IMR-90 (cell line): ENCODE results near the gene CNTN4. TPM values are rescaled to one million over a fixed set of nuclear protein-coding genes. Genes with fewer than 3 reads are reported as not detected.

Source experiments
- ATAC-seq: fragments of 200-7000 bp; cut with Tn5 transposase; 2 replicates; pipeline ENCODE4 v1.9.1; 2020; ENCODE audit warnings: low read depth, mild to moderate bottlenecking, moderate library complexity
- BruUV-seq: library from RNA; stranded (reverse); fragments of 400-500 nt; replicated peaks from 2 replicates; lab custom pipeline; 2021; lab: Mats Ljungman, UMichigan
- CTCF ChIA-PET: fragments of 300-600 bp; formaldehyde crosslinking; extraction: SDS; loops from one replicate; lab custom pipeline; 2021; ENCODE audit warnings: antibody characterized with exemption; lab: Yijun Ruan, JAX
- POLR2A ChIA-PET: fragments of 300-600 bp; sonication (Branson Sonifier 250); formaldehyde crosslinking; loops from one replicate; lab custom pipeline; 2022; ENCODE audit warnings: antibody characterized with exemption; ENCODE audit not compliant: unreplicated experiment; lab: Charles Lee
- DNase-seq: peaks from one replicate; pipeline ENCODE4 v3.0.0; 2013
- H2AFZ ChIP-seq: replicated peaks from 2 replicates; pipeline ENCODE3; 2013; ENCODE audit warnings: low read length, mild to moderate bottlenecking; ENCODE audit not compliant: poor library complexity
- H2AK5ac ChIP-seq: 2 replicates; pipeline ENCODE4 v1.6.1; 2013; ENCODE audit warnings: low read depth, low read length, inconsistent platforms
- H2AK9ac ChIP-seq: replicated peaks from 2 replicates; pipeline ENCODE3; 2013; ENCODE audit warnings: mild to moderate bottlenecking, low read depth, low read length, moderate library complexity; ENCODE audit not compliant: poor library complexity
- H2BK120ac ChIP-seq: 2 replicates; pipeline ENCODE4 v1.6.1; 2013; ENCODE audit warnings: low read depth, low read length, inconsistent platforms
- H2BK15ac ChIP-seq: 3 replicates; pipeline ENCODE4 v1.6.1; 2013; ENCODE audit warnings: low read depth, low read length, inconsistent platforms
- H2BK20ac ChIP-seq: 2 replicates; pipeline ENCODE4 v1.6.1; 2013; ENCODE audit warnings: low read depth, mild to moderate bottlenecking, inconsistent platforms, low read length, moderate library complexity
- H2BK5ac ChIP-seq: 2 replicates; pipeline ENCODE4 v1.6.1; 2013; ENCODE audit warnings: mild to moderate bottlenecking, low read depth, low read length, inconsistent platforms; ENCODE audit not compliant: poor library complexity, severe bottlenecking
- H3K14ac ChIP-seq: replicated peaks from 2 replicates; pipeline ENCODE4 v1.6.1; 2013; ENCODE audit warnings: low read depth, low read length, inconsistent platforms
- H3K18ac ChIP-seq: 2 replicates; pipeline ENCODE4 v1.6.1; 2013; ENCODE audit warnings: low read depth, low read length, control low read depth
- H3K23ac ChIP-seq: 2 replicates; pipeline ENCODE4 v1.6.1; 2013; ENCODE audit warnings: low read depth, low read length, inconsistent platforms
- H3K27ac ChIP-seq: 2 replicates; pipeline ENCODE4 v1.5.1; 2013; ENCODE audit warnings: mild to moderate bottlenecking, control low read depth, low read length; ENCODE audit not compliant: insufficient read depth
- H3K27me3 ChIP-seq: 2 replicates; pipeline ENCODE4 v1.6.1; 2013; ENCODE audit warnings: low read length; ENCODE audit not compliant: control insufficient read depth, insufficient read depth
- H3K36me3 ChIP-seq: 2 replicates; pipeline ENCODE4 v1.6.1; 2013; ENCODE audit warnings: low read length, mixed read lengths; ENCODE audit not compliant: control insufficient read depth, insufficient read depth
- H3K4ac ChIP-seq: 2 replicates; pipeline ENCODE4 v1.6.1; 2013; ENCODE audit warnings: low read depth, low read length, inconsistent platforms
- H3K4me1 ChIP-seq: 2 replicates; pipeline ENCODE4 v1.6.1; 2013; ENCODE audit warnings: low read length, mixed read lengths; ENCODE audit not compliant: control insufficient read depth, insufficient read depth
- H3K4me2 ChIP-seq: 2 replicates; pipeline ENCODE4 v1.6.1; 2013; ENCODE audit warnings: low read depth, mild to moderate bottlenecking, control low read depth, low read length, moderate library complexity
- H3K4me3 ChIP-seq: 2 replicates; pipeline ENCODE4 v1.5.1; 2013; ENCODE audit warnings: low read depth, mild to moderate bottlenecking, control low read depth, low read length, moderate library complexity; ENCODE audit not compliant: insufficient read depth
- H3K56ac ChIP-seq: 2 replicates; pipeline ENCODE4 v1.6.1; 2013; ENCODE audit warnings: low read length, inconsistent platforms; ENCODE audit not compliant: insufficient read depth; ENCODE audit errors: extremely low read depth
- H3K79me1 ChIP-seq, 2 experiments: 2 replicates each; pipeline ENCODE4 v1.6.1; 2013; ENCODE audit warnings: low read length in 2 of 2, inconsistent platforms in 1 of 2, low read depth in 1 of 2
- H3K9ac ChIP-seq: 2 replicates; pipeline ENCODE4 v1.6.1; 2013; ENCODE audit warnings: low read depth, low read length, control low read depth
- H3K9me1 ChIP-seq: 2 replicates; pipeline ENCODE4 v1.6.1; 2013; ENCODE audit warnings: low read length, inconsistent platforms; ENCODE audit not compliant: insufficient read depth
- H3K9me3 ChIP-seq: 2 replicates; pipeline ENCODE4 v1.6.1; 2013; ENCODE audit warnings: low read length; ENCODE audit not compliant: control insufficient read depth, insufficient read depth
- H4K20me1 ChIP-seq: 2 replicates; pipeline ENCODE4 v1.6.1; 2013; ENCODE audit warnings: low read length, inconsistent platforms; ENCODE audit not compliant: insufficient read depth
- H4K5ac ChIP-seq: 2 replicates; pipeline ENCODE4 v1.6.1; 2013; ENCODE audit warnings: mild to moderate bottlenecking, low read depth, low read length, control low read depth
- H4K8ac ChIP-seq, 2 experiments: 2 replicates each; pipeline ENCODE4 v1.6.1; 2013; ENCODE audit warnings: low read depth in 2 of 2, low read length in 2 of 2, control low read depth in 1 of 2, inconsistent platforms in 1 of 2
- H4K91ac ChIP-seq: 2 replicates; pipeline ENCODE4 v1.6.1; 2013; ENCODE audit warnings: low read depth, low read length, inconsistent platforms; ENCODE audit not compliant: insufficient read depth
- BHLHE40 ChIP-seq: fragments of 150-350 bp; IDR thresholded peaks from 2 replicates; pipeline ENCODE4 v1.6.1; 2016; ENCODE audit warnings: mild to moderate bottlenecking, low read depth, low read length
- CEBPB ChIP-seq: IDR thresholded peaks from 2 replicates; pipeline ENCODE4 v1.6.1; 2012; ENCODE audit warnings: low read depth, low read length, improper control_type of control experiment
- CHD1 ChIP-seq: IDR thresholded peaks from 2 replicates; pipeline ENCODE4 v1.6.1; 2012; ENCODE audit warnings: low read depth, low read length, improper control_type of control experiment
- FOS ChIP-seq: fragments of 150-350 bp; IDR thresholded peaks from 2 replicates; pipeline ENCODE4 v1.6.1; 2016; ENCODE audit warnings: low read depth, low read length
- MAFK ChIP-seq: IDR thresholded peaks from 2 replicates; pipeline ENCODE4 v1.6.1; 2012; ENCODE audit warnings: low read depth, low read length, improper control_type of control experiment
- MAZ ChIP-seq: IDR thresholded peaks from 2 replicates; pipeline ENCODE4 v1.6.1; 2012; ENCODE audit warnings: low read depth, mild to moderate bottlenecking, low read length, improper control_type of control experiment, moderate library complexity, borderline replicate concordance
- MXI1 ChIP-seq: IDR thresholded peaks from 2 replicates; pipeline ENCODE4 v1.6.1; 2012; ENCODE audit warnings: low read depth, mild to moderate bottlenecking, low read length, moderate library complexity, borderline replicate concordance
- NFE2L2 ChIP-seq: fragments of 150-350 bp; IDR thresholded peaks from 2 replicates; pipeline ENCODE4 v1.6.1; 2016; ENCODE audit warnings: low read depth, mild to moderate bottlenecking, low read length
- POLR2A ChIP-seq: IDR thresholded peaks from 2 replicates; pipeline ENCODE4 v1.6.1; 2012; ENCODE audit warnings: mild to moderate bottlenecking, low read depth, low read length
- RAD21 ChIP-seq: IDR thresholded peaks from 2 replicates; pipeline ENCODE4 v1.6.1; 2012; ENCODE audit warnings: low read length, improper control_type of control experiment
- RCOR1 ChIP-seq: IDR thresholded peaks from 2 replicates; pipeline ENCODE4 v1.6.1; 2012; ENCODE audit warnings: mild to moderate bottlenecking, low read length, improper control_type of control experiment; ENCODE audit not compliant: insufficient replicate concordance
- RFX5 ChIP-seq: IDR thresholded peaks from 2 replicates; pipeline ENCODE4 v1.8.0; 2012; ENCODE audit warnings: low read depth, mild to moderate bottlenecking, low read length, moderate library complexity
- SMC3 ChIP-seq: fragments of 150-350 bp; IDR thresholded peaks from 2 replicates; pipeline ENCODE4 v1.6.1; 2016; ENCODE audit warnings: low read depth, mild to moderate bottlenecking, antibody characterized with exemption, low read length, moderate library complexity
- WGBS, 2 experiments: methylation state at CpG; one replicate each; pipeline versions ENCODE4 v1.1.5 to v1.1.7; 2013; ENCODE audit warnings: missing lambda C conversion rate in 2 of 2; ENCODE audit not compliant: insufficient read length in 1 of 2; ENCODE audit errors: extremely low coverage in 2 of 2; 5-methylcytosine and 5-hydroxymethylcytosine counted together
- dilution Hi-C: fragments of 300-500 bp; cut with HindIII; formaldehyde crosslinking; loops from one replicate; pipeline ENCODE4 v1.14.3; 2018; ENCODE audit warnings: low sequenced_read_pairs; ENCODE audit not compliant: unreplicated experiment
- in situ Hi-C: fragments of 300-500 bp; cut with MboI; formaldehyde crosslinking; loops from 3 replicates; pipeline ENCODE4 v1.14.3; 2019; ENCODE audit warnings: low sequenced_read_pairs, inconsistent platforms, mixed read lengths
- intact Hi-C: fragments of 100-400 bp; cut with micrococcal nuclease; formaldehyde crosslinking; loops from 2 replicates; pipeline ENCODE4 v1.10.0; 2022
- polyA plus RNA-seq, 3 experiments: library from polyadenylated mRNA; depleted of rRNA; stranded (reverse); fragments of >200 nt; gene quantifications; 2 replicates each; pipeline ENCODE4 v1.2.3, GENCODE V29; 2012; ENCODE audit warnings: low replicate concordance in 1 of 3
- total RNA-seq: library from RNA; depleted of rRNA; stranded (reverse); fragments of >200 nt; gene quantifications from 2 replicates; pipeline ENCODE4 v1.2.3, GENCODE V29; 2012
- TF ChIP-seq, protein P1 (sequence below): fragments of 150-350 bp; IDR thresholded peaks from 2 replicates; pipeline ENCODE4 v1.6.1; 2017; ENCODE audit warnings: mild to moderate bottlenecking, antibody characterized with exemption, low read length, low read depth
- TF ChIP-seq, protein P2 (sequence below): conservative IDR thresholded peaks from 2 replicates; pipeline ENCODE4 v1.5.1; 2012; ENCODE audit warnings: mild to moderate bottlenecking, low read depth, low read length, improper control_type of control experiment
- TF ChIP-seq, protein P3 (sequence below): fragments of 150-350 bp; IDR thresholded peaks from 2 replicates; pipeline ENCODE4 v1.6.1; 2016; ENCODE audit warnings: low read depth, mild to moderate bottlenecking, low read length, moderate library complexity, borderline replicate concordance

Gene CNTN4
- total and polyA plus RNA-seq, 2 of the 4 experiments (the other 2 are of a cell fraction) = under 0.01 TPM; not detected in 1

DNA sequence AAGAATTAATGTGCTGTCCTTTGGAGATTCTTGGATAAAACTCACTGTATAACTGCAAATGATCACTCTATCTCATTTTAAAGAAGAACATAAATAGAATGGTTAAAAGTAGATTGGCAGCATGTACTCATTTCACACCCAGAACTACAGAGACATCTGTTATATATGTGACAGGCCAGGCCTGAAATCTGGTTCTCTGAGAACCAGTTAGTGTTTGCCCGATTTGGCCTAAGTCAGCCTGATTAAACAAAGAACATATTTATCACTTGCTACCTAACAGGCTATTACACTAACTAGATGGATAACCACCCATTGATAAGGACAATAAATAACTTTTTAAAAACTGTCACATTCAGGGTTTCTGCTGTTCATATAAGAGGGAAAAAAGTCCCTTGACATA, 460.1 kb downstream of the CNTN4 start:
- H3K4me1 ChIP-seq = no peaks in the 10 kb centered on the region
- POLR2A ChIA-PET = no interaction called here
- H2AFZ ChIP-seq = no peak overlapping the region
- H4K91ac ChIP-seq = no peak overlapping the region
- no peak overlapping the region for H4K8ac ChIP-seq
- no peak overlapping the region for H3K18ac ChIP-seq
- no peak overlapping the region for H3K4ac ChIP-seq
- H3K4me2 ChIP-seq = no peak overlapping the region
- no peak overlapping the region for H3K56ac ChIP-seq
- no peak overlapping the region for H3K4me3 ChIP-seq
- H3K27me3 ChIP-seq = no peaks in the 10 kb centered on the region
- CTCF ChIA-PET = no interaction called here
- dilution Hi-C loops = no loop called here
- ATAC-seq (no peak), DNase-seq (no peak)
- no peak overlapping the region for H2AK5ac ChIP-seq
- intact Hi-C loops = loop anchor here (10.0 kb wide), 1 partner anchor 296 kb away; no protein-coding TSS in a partner anchor
- H2BK15ac ChIP-seq = no peak overlapping the region
- in situ Hi-C loops = no loop called here
- H4K5ac ChIP-seq = no peak overlapping the region
- no peak overlapping the region for H2BK20ac ChIP-seq
- H2AK9ac ChIP-seq = no peak overlapping the region
- H2BK120ac ChIP-seq = no peak overlapping the region
- H3K23ac ChIP-seq = no peak overlapping the region
- no peak overlapping the region for H3K27ac ChIP-seq
- no peak overlapping the region for H2BK5ac ChIP-seq
- no peaks in the 10 kb centered on the region for H3K9me1 ChIP-seq
- WGBS, 2 experiments = no CpG with 5 or more reads among the region's 1 CpG
- H3K9ac ChIP-seq = no peak overlapping the region
- H3K14ac ChIP-seq = no peak overlapping the region
- no peaks in the 10 kb centered on the region for H3K36me3 ChIP-seq
- no peaks in the 10 kb centered on the region for H3K79me1 ChIP-seq
- H4K20me1 ChIP-seq = no peaks in the 10 kb centered on the region
- TF ChIP-seq CEBPB (no peak), MAZ (no peak), FOS (no peak), NFE2L2 (no peak), RFX5 (no peak), MAFK (no peak), POLR2A (no peak), CHD1 (no peak), MXI1 (no peak), SMC3 (no peak), RAD21 (no peak), RCOR1 (no peak), BHLHE40 (no peak)
- TF ChIP-seq, protein P1, sequence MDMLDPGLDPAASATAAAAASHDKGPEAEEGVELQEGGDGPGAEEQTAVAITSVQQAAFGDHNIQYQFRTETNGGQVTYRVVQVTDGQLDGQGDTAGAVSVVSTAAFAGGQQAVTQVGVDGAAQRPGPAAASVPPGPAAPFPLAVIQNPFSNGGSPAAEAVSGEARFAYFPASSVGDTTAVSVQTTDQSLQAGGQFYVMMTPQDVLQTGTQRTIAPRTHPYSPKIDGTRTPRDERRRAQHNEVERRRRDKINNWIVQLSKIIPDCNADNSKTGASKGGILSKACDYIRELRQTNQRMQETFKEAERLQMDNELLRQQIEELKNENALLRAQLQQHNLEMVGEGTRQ = no peak
- TF ChIP-seq, protein P2, sequence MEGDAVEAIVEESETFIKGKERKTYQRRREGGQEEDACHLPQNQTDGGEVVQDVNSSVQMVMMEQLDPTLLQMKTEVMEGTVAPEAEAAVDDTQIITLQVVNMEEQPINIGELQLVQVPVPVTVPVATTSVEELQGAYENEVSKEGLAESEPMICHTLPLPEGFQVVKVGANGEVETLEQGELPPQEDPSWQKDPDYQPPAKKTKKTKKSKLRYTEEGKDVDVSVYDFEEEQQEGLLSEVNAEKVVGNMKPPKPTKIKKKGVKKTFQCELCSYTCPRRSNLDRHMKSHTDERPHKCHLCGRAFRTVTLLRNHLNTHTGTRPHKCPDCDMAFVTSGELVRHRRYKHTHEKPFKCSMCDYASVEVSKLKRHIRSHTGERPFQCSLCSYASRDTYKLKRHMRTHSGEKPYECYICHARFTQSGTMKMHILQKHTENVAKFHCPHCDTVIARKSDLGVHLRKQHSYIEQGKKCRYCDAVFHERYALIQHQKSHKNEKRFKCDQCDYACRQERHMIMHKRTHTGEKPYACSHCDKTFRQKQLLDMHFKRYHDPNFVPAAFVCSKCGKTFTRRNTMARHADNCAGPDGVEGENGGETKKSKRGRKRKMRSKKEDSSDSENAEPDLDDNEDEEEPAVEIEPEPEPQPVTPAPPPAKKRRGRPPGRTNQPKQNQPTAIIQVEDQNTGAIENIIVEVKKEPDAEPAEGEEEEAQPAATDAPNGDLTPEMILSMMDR = no peak
- TF ChIP-seq, protein P3, sequence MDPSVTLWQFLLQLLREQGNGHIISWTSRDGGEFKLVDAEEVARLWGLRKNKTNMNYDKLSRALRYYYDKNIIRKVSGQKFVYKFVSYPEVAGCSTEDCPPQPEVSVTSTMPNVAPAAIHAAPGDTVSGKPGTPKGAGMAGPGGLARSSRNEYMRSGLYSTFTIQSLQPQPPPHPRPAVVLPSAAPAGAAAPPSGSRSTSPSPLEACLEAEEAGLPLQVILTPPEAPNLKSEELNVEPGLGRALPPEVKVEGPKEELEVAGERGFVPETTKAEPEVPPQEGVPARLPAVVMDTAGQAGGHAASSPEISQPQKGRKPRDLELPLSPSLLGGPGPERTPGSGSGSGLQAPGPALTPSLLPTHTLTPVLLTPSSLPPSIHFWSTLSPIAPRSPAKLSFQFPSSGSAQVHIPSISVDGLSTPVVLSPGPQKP = no peak
- BruUV-seq = no TSS peak
- H3K9me3 ChIP-seq = no peaks in the 10 kb centered on the region; the same call in 1 of the 2 replicates
